Natural killer cell treated with Interleukin-12 subunit alpha and Interleukin-12 subunit beta and Interleukin-15 and Interleukin-18, amount 100 ng/mL, for 72 hours (primary cell): Measurements from ENCODE around the gene PTPRD. TPM values are rescaled to one million over a fixed set of nuclear protein-coding genes. Genes with fewer than 3 reads are reported as not detected.

Experiments
- ATAC-seq, 2 donors: fragments of 150-1000 bp; cut with Tn5 transposase in 1 of 2; sonication (Bioruptor Pico), chemical (Tn5 transposase) in 1 of 2; 2 replicates each; pipeline ENCODE4 v1.10.0; 2021
- DNase-seq: peaks from one replicate; pipeline ENCODE4 v3.0.0; 2022; ENCODE audit warnings: low spot score
- H3K27ac Mint-ChIP-seq, 2 donors: 1 replicate in 1 of 2; 2 replicates in 1 of 2; pipeline ENCODE4 v1.8.0; 2022; ENCODE audit warnings: mixed read lengths in 2 of 2, mild to moderate bottlenecking in 1 of 2, moderate library complexity in 1 of 2
- H3K27me3 Mint-ChIP-seq, 2 donors: 1 replicate in 1 of 2; 2 replicates in 1 of 2; pipeline ENCODE4 v1.8.0; 2022; ENCODE audit warnings: mixed read lengths in 2 of 2
- H3K36me3 Mint-ChIP-seq: one replicate; pipeline ENCODE4 v1.8.0; 2022; ENCODE audit warnings: mixed read lengths
- H3K4me1 Mint-ChIP-seq, 2 donors: 1 replicate in 1 of 2; 2 replicates in 1 of 2; pipeline ENCODE4 v1.8.0; 2022; ENCODE audit warnings: low read depth in 2 of 2, mixed read lengths in 2 of 2, mild to moderate bottlenecking in 1 of 2
- H3K4me3 Mint-ChIP-seq: one replicate; pipeline ENCODE4 v1.8.0; 2022; ENCODE audit warnings: mixed read lengths
- H3K9me3 Mint-ChIP-seq: 2 replicates; pipeline ENCODE4 v1.8.0; 2022; ENCODE audit warnings: mixed read lengths
- total RNA-seq, 2 donors: library from RNA; stranded (reverse); gene quantifications; one replicate each; pipeline ENCODE4 v1.2.3, GENCODE V29; 2022

The PTPRD gene
- total RNA-seq, 2 donors from 2014 or later: 0.53 to 3.7 TPM

DNA sequence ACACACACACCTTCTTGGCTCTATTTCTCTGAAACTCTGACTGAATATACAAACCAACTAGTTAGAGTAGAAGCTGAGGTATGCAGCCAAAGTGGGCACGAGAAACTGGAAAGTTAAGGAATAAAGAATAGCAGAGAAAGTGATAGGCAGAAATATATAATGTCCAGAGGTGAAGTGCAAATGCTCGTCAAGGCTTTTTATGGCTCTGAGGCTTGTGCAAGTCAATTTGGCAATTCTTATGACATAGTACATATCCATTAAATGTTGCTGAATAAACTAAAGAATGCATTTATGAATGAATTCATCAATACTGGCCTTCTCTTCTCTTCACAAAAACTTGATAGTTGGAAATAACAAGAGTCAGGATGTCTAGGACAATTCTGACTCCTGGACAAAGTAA is 2323.1 kb downstream of the PTPRD start:
- DNase-seq: no peak
- no peaks in the 10 kb centered on the region for H3K9me3 Mint-ChIP-seq
- H3K27ac Mint-ChIP-seq: no peak overlapping the region
- no peak for ATAC-seq
- no peak overlapping the region for H3K4me3 Mint-ChIP-seq
- H3K27me3 Mint-ChIP-seq: peaks cover 0 to 8% of the 10 kb centered on the region in 2 donors
- H3K36me3 Mint-ChIP-seq: no peaks in the 10 kb centered on the region
- H3K4me1 Mint-ChIP-seq: no peaks in the 10 kb centered on the region

DNA sequence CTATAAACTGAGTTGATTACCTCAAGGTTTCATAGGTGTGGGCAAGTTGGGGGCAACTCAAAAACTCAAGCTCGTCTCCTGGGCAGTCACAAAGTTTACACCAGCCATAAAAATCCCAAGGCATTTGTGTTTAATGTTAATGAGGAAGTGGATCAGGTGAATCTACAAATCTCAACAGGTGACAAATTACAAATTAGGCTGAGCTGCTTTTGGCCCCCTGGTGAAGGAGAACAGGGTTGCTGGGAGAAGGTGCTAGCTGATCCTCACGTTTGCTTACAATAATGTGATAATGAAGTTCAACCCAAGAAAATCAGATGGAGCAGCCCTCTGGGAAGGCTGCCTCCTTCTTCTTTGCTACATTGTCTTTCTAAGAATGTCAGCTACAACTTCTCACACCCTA is 2324.8 kb downstream of the PTPRD start:
- Mint-ChIP-seq H3K4me1 (no peaks in the 10 kb centered on the region), H3K27me3 (peaks cover 0 to 6% of the 10 kb centered on the region in 2 donors), H3K9me3 (no peaks in the 10 kb centered on the region), H3K4me3 (no peak overlapping the region), H3K36me3 (no peaks in the 10 kb centered on the region), H3K27ac (no peak overlapping the region)
- no peak for ATAC-seq
- DNase-seq: no peak

DNA sequence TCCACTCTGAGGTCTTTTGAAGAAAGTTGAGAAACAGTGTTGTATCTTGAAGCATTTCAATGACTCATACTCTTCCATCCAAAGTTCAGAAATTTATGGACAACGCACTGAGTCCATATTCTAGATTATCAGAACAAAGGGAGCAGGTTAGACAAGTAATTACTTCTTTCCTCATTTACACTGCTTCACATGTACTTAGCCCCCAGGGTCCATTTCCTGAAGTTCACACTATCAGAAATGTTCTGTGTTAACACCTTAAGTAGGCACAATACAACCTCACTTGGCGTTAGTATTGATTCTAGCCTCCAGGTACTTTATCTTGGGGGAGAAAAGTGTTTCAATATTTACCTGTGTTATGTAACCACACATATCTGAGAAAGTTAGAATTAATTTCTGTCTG is 2325.3 kb downstream of the PTPRD start:
- H3K27ac Mint-ChIP-seq: no peak overlapping the region
- H3K4me1 Mint-ChIP-seq: no peaks in the 10 kb centered on the region
- H3K36me3 Mint-ChIP-seq: no peaks in the 10 kb centered on the region
- H3K27me3 Mint-ChIP-seq: peaks cover 0 to 6% of the 10 kb centered on the region in 2 donors
- no peak overlapping the region for H3K4me3 Mint-ChIP-seq
- H3K9me3 Mint-ChIP-seq: no peaks in the 10 kb centered on the region
- ATAC-seq: no peak
- no peak for DNase-seq

DNA sequence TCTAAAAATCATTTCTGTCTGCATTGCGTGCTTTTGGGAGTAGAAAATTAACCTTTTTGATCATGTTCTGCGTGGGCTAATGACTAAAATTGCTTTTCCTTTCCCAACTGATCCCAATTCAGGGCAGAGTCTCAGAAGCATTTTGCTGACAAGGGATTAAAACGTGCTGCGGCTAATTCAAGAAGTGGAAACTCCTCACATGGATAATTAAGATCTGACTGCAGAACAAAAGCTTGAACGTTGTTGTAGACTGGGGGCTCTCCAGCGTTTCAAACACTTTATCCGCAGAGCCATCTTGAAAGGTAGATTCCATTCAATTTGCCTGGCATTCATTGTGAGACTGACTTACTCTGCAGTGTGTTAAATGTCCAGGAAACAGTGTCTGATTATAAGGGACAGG is 2327.9 kb downstream of the PTPRD start:
- no peak for ATAC-seq
- H3K4me3 Mint-ChIP-seq: no peak overlapping the region
- no peaks in the 10 kb centered on the region for H3K36me3 Mint-ChIP-seq
- H3K4me1 Mint-ChIP-seq: no peaks in the 10 kb centered on the region
- DNase-seq: no peak
- H3K27me3 Mint-ChIP-seq: peaks cover 0 to 6% of the 10 kb centered on the region in 2 donors
- H3K27ac Mint-ChIP-seq: no peak overlapping the region
- H3K9me3 Mint-ChIP-seq: no peaks in the 10 kb centered on the region

DNA sequence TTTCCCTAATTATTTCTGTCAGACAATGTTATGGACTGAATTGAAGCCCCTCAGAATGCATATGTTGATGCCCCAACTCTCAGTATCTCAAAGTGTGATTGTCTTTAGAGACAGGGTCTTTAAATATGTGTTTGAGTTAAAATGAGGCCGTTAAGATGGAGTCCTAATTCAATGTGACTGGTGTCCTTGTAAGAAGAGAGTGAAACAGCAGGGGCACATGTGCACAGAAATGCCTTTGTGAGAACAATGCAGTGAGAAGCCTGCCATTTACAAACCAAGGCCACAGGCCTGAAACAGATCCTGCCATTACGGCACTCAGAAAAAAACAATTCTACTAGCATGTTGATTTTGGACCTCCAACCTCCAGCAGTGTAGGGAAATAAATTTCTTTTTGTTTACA is 2330.3 kb downstream of the PTPRD start:
- H3K27me3 Mint-ChIP-seq: peaks cover 0 to 3% of the 10 kb centered on the region in 2 donors
- no peak overlapping the region for H3K4me3 Mint-ChIP-seq
- DNase-seq (no peak), ATAC-seq (no peak)
- no peaks in the 10 kb centered on the region for H3K36me3 Mint-ChIP-seq
- H3K27ac Mint-ChIP-seq: no peak overlapping the region
- H3K9me3 Mint-ChIP-seq: no peaks in the 10 kb centered on the region
- no peaks in the 10 kb centered on the region for H3K4me1 Mint-ChIP-seq

DNA sequence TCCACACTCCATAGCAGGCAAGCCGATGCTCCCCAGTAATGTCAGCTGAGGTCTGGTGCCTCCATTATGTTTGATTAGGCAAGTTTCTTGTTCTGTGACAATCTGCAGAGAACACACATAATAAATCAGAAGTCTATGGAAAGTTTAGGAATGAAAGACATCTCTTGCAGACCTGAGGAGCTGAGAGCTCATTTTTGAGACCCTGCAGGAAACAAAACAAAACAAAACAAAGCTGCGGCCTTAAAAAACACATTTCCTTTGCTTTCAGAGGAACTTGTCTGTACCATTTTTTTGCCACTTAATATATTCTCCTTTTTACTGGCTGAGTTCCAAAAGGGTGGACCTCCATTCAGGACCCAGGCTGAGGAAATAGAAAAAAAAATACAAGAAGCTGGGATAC is 2332.0 kb downstream of the PTPRD start:
- peaks cover 5% of the 10 kb centered on the region for H3K9me3 Mint-ChIP-seq
- no peaks in the 10 kb centered on the region for H3K4me1 Mint-ChIP-seq
- ATAC-seq (no peak), DNase-seq (no peak)
- H3K27ac Mint-ChIP-seq: no peak overlapping the region
- peaks cover 8% of the 10 kb centered on the region for H3K36me3 Mint-ChIP-seq
- H3K4me3 Mint-ChIP-seq: no peak overlapping the region
- no peaks in the 10 kb centered on the region for H3K27me3 Mint-ChIP-seq

DNA sequence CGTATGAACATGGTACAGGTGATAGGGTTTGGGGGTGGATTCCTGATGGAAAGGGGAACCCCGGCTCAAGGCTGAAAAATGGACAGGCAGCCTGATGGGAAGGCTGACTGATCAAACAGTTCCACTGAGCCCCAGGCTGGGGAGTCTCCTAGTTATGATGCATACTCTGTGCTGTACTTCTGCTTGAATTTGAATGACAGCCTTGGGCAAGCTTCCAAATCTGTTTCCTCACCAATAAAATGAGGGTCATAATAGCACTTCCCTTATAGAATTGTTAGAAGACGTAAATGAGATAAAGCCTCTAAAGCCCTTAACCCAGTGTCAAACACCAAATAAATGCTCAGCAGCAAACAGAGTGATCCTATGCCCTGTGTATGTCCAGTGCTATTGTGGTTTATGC is 2334.8 kb downstream of the PTPRD start:
- no peak for DNase-seq

DNA sequence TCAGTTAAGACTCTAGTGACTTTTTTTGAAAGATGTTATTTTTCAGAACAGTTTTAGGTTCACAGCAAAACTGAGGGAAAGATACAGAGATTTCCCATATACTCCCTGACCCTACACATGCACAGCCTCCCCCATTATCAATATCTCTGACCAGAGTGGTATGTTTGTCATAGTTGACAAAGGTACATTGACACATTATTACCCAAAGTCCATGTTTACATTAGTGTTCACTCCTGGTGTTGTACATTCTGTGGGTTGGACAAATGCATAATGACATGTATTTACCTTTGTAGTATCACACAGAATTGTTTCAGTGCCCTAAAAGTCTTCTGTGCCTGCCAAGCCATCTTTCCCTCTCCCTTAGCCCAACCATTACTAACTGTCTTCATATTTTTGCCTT is 2342.6 kb downstream of the PTPRD start:
- Mint-ChIP-seq H3K27me3 (peaks cover 5 to 15% of the 10 kb centered on the region in 2 donors), H3K27ac (no peak overlapping the region), H3K9me3 (no peaks in the 10 kb centered on the region), H3K4me1 (no peaks in the 10 kb centered on the region), H3K4me3 (no peak overlapping the region), H3K36me3 (no peaks in the 10 kb centered on the region)
- no peak for DNase-seq
- no peak for ATAC-seq

More for the DNA sequence above, 2334.8 kb downstream of the PTPRD start:
- no peak overlapping the region for H3K27ac Mint-ChIP-seq
- peaks cover 8% of the 10 kb centered on the region for H3K36me3 Mint-ChIP-seq
- H3K27me3 Mint-ChIP-seq: no peaks in the 10 kb centered on the region
- ATAC-seq: no peak
- no peak overlapping the region for H3K4me3 Mint-ChIP-seq
- H3K4me1 Mint-ChIP-seq: no peaks in the 10 kb centered on the region
- peaks cover 5% of the 10 kb centered on the region for H3K9me3 Mint-ChIP-seq

DNA sequence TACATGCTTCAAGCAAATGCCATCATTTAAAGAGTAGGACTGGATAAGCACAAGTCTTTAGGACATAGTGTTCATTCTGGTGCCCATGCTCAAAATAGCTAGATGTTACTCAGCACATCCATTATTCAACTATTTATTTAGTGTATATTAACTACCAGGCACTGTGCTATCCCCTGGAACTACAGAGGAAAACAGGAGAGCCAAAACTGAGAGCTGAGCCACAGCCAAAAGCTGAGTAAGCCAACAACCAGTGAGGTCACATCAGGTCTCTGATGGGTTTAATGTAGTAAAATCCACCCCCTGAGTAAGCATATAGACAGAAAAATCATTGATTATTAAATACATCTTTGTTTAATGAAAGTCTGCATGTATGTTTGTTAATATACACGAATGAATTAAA is 2343.9 kb downstream of the PTPRD start:
- Mint-ChIP-seq H3K9me3 (no peaks in the 10 kb centered on the region), H3K36me3 (no peaks in the 10 kb centered on the region), H3K27me3 (peaks cover 5 to 15% of the 10 kb centered on the region in 2 donors), H3K27ac (no peak overlapping the region), H3K4me3 (no peak overlapping the region), H3K4me1 (no peaks in the 10 kb centered on the region)
- ATAC-seq (no peak), DNase-seq (no peak)

DNA sequence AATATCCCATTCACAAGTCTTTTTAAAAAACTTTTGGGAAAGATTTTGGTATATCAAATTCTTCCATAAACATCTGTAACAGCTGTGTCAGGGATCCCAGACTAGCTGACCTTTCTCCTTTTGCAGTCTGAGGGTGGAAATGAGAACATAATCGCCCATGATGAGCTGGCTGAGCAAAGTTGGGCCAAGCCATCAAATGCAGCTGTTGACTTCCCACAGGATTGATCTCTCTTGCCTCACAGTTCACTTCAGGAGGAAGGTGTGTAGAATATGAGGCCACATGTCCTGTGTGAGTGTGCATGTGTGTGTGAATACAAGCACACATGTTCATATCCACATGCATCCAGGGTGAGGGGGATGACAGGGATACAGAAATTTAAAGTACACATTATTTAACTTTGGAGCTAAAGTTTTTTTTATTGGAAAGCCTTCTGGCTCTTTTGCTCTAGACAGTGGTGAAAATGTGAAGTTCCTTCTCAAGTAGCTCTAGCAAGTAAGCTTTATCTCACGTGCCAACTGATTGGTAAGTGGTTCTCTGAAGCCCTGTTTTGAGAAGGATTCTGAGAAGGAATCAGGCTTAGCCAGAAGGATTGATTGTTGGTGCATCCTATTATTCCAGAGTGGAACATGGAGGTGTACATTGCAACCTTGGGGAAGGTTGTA is 2344.5 kb downstream of the PTPRD start:
- H3K36me3 Mint-ChIP-seq: no peaks in the 10 kb centered on the region
- H3K27me3 Mint-ChIP-seq: peaks cover 5 to 15% of the 10 kb centered on the region in 2 donors
- no peak overlapping the region for H3K4me3 Mint-ChIP-seq
- H3K4me1 Mint-ChIP-seq: no peaks in the 10 kb centered on the region
- no peaks in the 10 kb centered on the region for H3K9me3 Mint-ChIP-seq
- H3K27ac Mint-ChIP-seq: no peak overlapping the region
- DNase-seq (no peak), ATAC-seq (no peak)

DNA sequence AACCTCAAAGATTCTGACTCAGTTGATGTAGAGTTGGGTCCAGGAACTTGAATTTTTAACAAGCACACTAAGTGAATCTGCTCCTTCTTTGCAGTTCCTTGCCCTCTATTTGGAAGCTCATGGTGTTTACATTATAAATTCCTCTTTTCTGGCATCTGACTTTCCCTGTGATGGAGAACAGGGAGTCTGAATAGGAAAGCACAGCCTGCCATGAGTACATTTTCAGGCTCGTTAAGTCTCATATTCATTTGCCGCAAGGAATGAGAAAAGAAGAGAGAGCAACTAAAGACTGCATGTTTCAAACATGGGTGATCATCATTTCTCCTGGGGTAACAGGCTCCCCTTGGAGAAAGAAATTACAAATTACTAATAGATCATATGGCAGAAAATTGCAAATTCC is 2345.2 kb downstream of the PTPRD start:
- no peak for DNase-seq
- no peaks in the 10 kb centered on the region for H3K9me3 Mint-ChIP-seq
- no peaks in the 10 kb centered on the region for H3K4me1 Mint-ChIP-seq
- no peak for ATAC-seq
- no peak overlapping the region for H3K4me3 Mint-ChIP-seq
- no peaks in the 10 kb centered on the region for H3K36me3 Mint-ChIP-seq
- peaks cover 5 to 15% of the 10 kb centered on the region in 2 donors for H3K27me3 Mint-ChIP-seq
- H3K27ac Mint-ChIP-seq: no peak overlapping the region

DNA sequence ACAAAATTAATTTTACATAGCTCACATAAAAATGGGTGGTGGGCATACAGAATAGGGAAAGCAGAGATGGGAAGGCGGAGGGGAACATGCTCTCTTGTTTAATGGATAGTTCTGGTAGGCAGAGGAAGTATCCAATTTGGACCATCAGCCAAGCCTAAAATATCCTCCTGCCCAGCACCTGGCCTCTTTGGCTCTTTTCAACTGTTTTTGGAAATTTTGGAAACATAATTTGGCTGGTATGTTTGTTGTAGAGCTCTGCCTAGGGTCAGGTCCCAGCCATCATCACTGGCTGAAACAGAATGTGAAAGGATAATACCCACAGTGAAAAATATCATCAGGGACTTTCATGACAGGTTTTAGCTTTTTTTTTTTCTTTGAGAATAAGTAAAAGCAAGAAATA is 2345.9 kb downstream of the PTPRD start:
- Mint-ChIP-seq H3K4me3 (no peak overlapping the region), H3K4me1 (no peaks in the 10 kb centered on the region), H3K27ac (no peak overlapping the region), H3K27me3 (peaks cover 5 to 15% of the 10 kb centered on the region in 2 donors), H3K36me3 (no peaks in the 10 kb centered on the region), H3K9me3 (no peaks in the 10 kb centered on the region)
- DNase-seq: no peak
- no peak for ATAC-seq

DNA sequence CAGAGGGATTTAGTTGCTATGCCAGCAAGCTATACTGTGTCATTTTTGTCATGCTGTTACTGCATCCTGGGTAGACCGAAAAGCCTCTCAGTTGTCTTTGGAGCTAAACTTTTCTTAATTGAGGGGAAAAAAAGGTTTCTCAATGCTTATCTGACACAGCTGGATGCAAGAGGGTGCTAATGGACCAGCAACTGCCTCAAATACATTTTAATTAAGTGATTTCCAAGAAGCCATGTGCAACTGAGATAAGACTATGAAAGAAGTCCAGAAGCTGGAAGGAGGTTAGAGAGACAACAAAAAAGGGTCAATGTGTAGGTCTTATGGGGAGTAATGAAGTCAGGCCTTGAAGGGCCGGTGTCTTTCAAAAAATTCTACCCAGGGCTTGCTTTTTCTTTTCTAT is 2347.5 kb downstream of the PTPRD start:
- Mint-ChIP-seq H3K36me3 (no peaks in the 10 kb centered on the region), H3K27ac (no peak overlapping the region), H3K4me3 (no peak overlapping the region), H3K4me1 (no peaks in the 10 kb centered on the region), H3K9me3 (no peaks in the 10 kb centered on the region), H3K27me3 (peaks cover 4 to 15% of the 10 kb centered on the region in 2 donors)
- no peak for ATAC-seq
- DNase-seq: no peak
